Hypothalamus (tissue), 51 donors: ENCODE measurements around the gene SCRN1.
"Not testable (repeated sequence)": the region's sequence is repeated elsewhere in the genome, so short reads cannot be mapped to it uniquely, and the experiment has no call there.

Source experiments
- DNase-seq, 51 donors: peaks; one replicate each; lab custom pipeline; 2025; lab: John Stamatoyannopoulos, UW

Gene SCRN1

GRCh38 chr7:29969738-29970137, 19.9 kb downstream of the SCRN1 start:
- DNase-seq: peak in 1 of 51 donors; percentile 50

- peak in 4 of 51 donors; percentile 28 to 75 (median 62) for DNase-seq
Observed at GRCh38 chr7:29968683-29969395, 20.8 kb downstream of the SCRN1 start.

GRCh38 chr7:29965030-29965429, 24.6 kb downstream of the SCRN1 start:
- DNase-seq: peak in 1 of 51 donors; percentile 43

- DNase-seq: no peak
Observed at GRCh38 chr7:29962035-29962434, 27.6 kb downstream of the SCRN1 start.

GRCh38 chr7:29961611-29962010, 28.0 kb downstream of the SCRN1 start:
- not testable (repeated sequence) for DNase-seq

GRCh38 chr7:29958667-29959358, 30.8 kb downstream of the SCRN1 start:
- DNase-seq: no peak

- no peak for DNase-seq
Observed at GRCh38 chr7:29957521-29958310, 31.9 kb downstream of the SCRN1 start.

- no peak for DNase-seq
Observed at GRCh38 chr7:29956487-29956836, 33.1 kb downstream of the SCRN1 start.

- peak in 2 of 51 donors; percentile 4 to 15 for DNase-seq
Observed at GRCh38 chr7:29955799-29956486, 33.7 kb downstream of the SCRN1 start.

GRCh38 chr7:29955075-29955792, 34.4 kb downstream of the SCRN1 start:
- no peak for DNase-seq

GRCh38 chr7:29953726-29954347, 35.8 kb downstream of the SCRN1 start:
- no peak for DNase-seq

- no peak for DNase-seq
Observed at GRCh38 chr7:29951206-29951605, 38.4 kb downstream of the SCRN1 start.

GRCh38 chr7:29950480-29950879, 39.1 kb downstream of the SCRN1 start:
- no peak for DNase-seq

GRCh38 chr7:29948587-29948986, 41.0 kb downstream of the SCRN1 start:
- DNase-seq: no peak

- DNase-seq: peak in 5 of 51 donors; percentile 10 to 25 (median 22)
Observed at GRCh38 chr7:29946428-29947186, 43.0 kb downstream of the SCRN1 start.

GRCh38 chr7:29945259-29945809, 44.3 kb downstream of the SCRN1 start:
- no peak for DNase-seq

- DNase-seq: no peak
Observed at GRCh38 chr7:29940199-29940598, 49.4 kb downstream of the SCRN1 start.

- no peak for DNase-seq
Observed at GRCh38 chr7:29937132-29937531, 52.5 kb downstream of the SCRN1 start.

GRCh38 chr7:29935111-29935510, 54.5 kb downstream of the SCRN1 start:
- DNase-seq: no peak
